NCI-H82 treated with DMSO at 0.1 percent for 48 hours (cell line): ENCODE measurements around the gene CRYGA.
"Not testable (repeated sequence)": the region's sequence is repeated elsewhere in the genome, so short reads cannot be mapped to it uniquely, and the experiment has no call there.

ENCODE experiments used
- DNase-seq: peaks from one replicate; lab custom pipeline; 2025; ENCODE audit not compliant: unreplicated experiment; lab: John Stamatoyannopoulos, UW

Gene CRYGA

DNA sequence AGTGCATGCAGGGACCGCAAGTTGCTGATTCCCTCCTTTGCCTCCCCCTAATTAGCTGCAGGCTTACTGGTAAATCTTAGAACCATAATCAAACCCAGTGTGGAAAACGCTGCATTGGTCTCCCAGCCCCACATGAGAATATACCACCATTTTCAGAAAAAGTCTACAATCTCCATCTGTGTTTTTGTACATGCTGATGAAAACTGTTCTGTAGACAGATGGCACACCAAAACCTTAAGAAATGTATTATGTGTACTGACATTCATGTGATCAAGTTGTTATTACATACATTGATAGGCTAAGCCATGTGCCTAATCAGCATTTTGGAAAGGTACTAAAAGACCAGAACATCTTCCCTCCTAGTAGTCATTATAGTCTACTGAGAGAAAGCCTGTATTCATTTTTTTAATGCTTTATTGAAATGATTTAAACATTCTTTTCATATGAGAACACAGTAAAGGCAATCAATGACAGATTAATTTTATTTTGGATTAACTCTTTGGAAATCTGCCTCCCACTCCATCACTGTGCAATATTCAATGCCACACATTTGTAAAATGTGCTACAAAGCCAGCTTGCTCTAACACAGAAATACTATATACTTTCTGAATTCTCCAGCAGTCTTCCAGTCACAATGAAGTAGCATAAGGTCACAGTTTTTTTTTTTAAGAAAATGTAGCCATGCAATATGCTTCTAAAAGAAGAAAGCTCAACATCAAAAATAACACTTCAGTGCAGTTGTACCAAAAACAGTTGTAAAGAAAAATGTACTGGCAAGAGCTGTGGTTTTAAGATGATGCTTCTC lies 1.8 kb upstream of the CRYGA start:
- no peak for DNase-seq

DNA sequence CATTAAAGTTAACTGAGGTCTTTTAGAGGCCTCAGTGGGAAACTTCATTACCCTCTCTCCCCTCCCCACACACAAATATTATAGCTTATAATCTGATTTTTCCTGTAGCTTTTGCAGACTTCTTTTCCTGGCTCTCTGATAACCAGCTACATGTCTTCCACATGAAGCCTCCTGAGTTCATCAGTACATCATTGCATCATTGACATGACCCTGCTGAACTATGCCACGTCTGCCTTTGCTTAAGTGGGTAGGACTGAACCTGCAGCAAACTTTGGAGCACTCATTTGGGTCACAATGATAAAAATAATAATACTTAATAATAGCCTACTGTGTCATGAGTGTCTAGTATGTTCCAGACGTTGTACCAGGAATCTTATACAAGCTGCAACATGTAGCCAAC lies 7.0 kb downstream of the CRYGA start:
- DNase-seq = no peak

DNA sequence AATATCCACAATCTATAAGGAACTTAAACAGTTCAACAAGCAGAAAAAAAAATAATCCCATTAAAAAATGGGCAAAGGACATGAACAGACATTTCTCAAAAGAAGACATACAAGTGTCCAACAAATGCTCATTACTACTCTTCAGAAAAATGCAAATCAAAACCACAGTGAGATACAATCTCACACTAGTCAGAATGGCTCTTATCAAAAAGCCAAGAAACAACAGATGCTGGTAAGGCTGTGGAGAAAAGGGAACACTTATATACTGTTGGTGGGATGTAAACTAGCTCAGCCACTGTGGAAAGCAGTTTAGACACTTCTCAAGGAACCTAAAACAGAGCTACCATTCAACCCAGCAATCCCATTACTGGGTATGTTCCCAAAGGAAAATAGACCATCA lies 10.2 kb downstream of the CRYGA start:
- DNase-seq = no peak

- DNase-seq = no peak
Observed at GRCh38 chr2:208150956-208151355, 12.4 kb downstream of the CRYGA start.

DNA sequence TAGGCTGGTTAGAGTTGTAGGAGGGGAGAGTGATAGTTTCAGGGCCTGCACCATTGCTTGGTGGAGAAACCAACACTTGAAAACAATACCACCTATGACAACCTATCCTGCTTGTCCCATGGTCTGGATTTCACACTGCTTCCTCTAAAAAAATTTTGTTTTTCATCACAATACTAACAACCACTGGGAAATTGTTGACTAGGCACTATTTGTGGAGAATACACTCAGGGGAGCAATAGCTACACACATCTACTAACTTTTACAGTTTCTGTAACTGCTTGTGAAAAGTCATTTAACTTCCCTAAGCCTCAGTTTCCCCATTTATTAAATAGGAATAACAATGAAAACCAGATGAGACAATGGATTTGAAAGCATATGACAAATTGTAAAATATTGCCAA lies 13.3 kb downstream of the CRYGA start:
- no peak for DNase-seq

DNA sequence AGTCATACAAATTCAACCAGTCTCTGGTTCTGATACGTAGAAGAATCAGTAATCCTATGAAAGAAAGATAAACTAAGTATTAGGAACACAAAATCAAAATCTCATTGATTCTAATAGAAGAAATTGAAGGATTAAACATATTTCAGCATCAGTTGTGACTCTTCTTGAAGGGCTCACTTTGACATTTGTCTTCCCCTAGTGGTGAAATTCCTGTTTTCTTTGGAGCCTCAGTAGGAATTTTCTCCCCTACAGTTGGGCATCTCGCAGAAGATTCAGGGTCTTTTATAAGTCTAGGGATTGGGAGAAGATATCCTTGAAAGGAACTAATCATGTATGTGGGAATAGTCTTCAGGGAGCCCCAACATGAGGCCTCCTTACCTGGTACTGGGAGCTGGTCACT lies 14.6 kb downstream of the CRYGA start:
- DNase-seq = no peak

GRCh38 chr2:208147759-208148158 lies 15.6 kb downstream of the CRYGA start:
- no peak for DNase-seq

- DNase-seq = no peak
Observed at GRCh38 chr2:208147008-208147407, 16.4 kb downstream of the CRYGA start.

GRCh38 chr2:208146006-208146405 lies 17.4 kb downstream of the CRYGA start, which contains the start of gene CRYGB:
Gene CRYGB, minus strand, starts transcription at chr2:208146158. Its CDS starts 38 bp downstream, at chr2:208146120.
- no peak for DNase-seq

DNA sequence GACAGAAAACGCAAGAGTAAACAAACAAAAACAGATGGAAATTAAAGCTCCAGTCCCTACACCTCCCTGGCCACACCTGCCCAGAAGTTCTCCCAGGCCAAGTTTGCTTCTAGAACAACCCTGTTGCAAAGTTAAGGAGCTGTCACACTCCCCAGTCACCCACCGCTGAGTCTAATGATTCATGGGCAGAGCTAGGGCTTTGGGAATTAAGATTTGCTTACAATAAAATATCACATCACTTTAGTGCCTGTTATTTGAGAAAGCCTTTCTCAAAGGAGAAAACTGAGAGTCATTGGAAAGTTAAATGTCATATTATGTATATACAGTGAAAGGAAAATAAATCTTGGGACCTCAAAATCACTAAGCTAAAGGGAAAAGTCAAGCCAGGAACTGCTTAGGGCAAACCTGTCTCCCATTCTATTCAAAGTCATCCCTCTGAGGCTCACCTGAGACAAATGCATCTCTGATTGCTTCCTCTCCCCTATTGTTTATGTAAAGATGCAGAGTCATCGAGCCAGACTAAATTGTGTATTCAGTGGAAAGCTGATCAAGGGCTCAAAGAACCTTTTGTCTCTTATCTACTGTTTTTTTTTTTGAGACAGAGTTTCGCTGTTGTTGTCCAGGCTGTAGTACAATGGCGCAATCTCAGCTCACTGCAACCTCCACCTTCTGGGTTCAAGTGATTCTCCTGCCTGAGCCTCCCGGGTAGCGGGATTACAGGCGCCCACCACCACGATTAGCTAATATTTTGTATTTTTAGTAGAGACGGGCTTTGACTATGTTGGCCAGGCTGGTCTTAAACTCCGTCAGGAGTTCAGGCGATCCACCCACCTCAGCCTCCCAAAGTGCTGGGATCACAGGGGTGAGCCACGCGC lies 20.2 kb downstream of the CRYGA start:
- no peak for DNase-seq

DNA sequence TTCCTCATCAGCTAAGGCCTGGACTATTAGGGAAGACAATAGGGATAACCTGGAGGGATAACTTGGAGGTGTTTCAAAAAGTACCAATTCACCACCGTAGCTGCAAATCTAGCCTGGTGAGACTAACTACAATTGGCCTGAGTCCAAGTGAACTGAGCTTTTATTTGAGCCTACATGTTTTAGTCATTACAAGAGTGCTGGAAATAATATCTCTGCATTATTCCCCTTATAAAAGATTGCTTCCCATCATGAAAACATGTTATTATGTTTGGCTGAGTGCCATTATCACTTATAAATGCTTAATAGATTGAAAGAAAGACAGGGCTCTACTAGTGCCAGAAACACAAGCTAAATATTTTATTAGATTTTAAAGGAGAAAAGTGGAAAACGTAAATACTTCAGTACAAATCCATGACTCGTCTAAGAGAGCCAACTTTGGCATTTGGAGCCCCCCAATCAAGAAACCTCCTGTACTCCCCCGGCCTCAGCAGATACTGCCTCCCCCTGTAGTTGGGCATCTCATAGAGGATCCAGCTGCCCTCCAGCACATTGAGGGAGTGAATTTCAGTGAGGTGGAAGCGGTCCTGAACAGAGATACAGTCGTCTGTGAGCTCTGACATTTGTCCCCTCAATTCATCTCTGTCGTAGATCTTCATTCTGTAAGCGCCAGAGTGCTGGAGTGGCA lies 21.0 kb downstream of the CRYGA start:
- no peak for DNase-seq

- DNase-seq = no peak
Observed at GRCh38 chr2:208139447-208139846, 23.9 kb downstream of the CRYGA start.

DNA sequence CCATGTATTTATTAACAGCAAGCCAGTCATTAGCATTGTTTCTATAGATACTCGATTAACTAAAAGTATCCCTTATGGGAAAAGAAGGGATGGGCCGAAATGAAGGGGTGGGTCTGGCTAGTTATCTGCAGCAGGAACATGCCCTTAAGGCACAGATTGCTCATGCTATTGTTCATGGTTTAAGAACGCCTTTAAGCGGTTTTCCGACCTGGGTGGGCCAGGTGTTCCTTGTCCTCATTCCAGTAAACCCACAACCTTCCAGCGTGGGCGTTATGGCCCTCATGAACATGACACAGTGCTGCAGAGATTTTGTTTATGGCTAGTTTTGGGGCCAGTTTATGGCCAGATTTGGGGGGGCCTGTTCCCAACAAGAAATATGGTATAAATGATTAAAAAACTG lies 25.1 kb downstream of the CRYGA start:
- DNase-seq = not testable (repeated sequence)

DNA sequence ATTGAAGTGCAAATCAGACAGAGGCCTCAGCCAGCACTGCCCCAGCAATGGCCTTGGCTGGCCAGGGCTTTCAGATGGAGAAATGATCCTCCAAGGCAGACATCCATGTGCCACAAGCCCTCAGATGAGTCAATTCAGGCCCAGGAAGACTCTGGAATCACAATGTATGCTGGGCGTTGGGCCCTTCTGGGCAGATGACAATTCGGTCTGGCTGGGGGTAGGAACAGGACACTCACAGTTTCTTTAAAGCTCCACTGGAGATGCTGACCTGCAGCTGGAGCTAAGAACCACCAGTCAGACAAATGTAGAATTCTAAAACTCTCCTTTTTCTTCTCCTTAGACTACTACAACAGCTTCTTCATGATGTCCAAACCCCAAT lies 26.7 kb downstream of the CRYGA start:
- DNase-seq = no peak

GRCh38 chr2:208135794-208136715 lies 27.3 kb downstream of the CRYGA start:
- DNase-seq = no peak

- DNase-seq = no peak
Observed at GRCh38 chr2:208134928-208135586, 28.3 kb downstream of the CRYGA start.

DNA sequence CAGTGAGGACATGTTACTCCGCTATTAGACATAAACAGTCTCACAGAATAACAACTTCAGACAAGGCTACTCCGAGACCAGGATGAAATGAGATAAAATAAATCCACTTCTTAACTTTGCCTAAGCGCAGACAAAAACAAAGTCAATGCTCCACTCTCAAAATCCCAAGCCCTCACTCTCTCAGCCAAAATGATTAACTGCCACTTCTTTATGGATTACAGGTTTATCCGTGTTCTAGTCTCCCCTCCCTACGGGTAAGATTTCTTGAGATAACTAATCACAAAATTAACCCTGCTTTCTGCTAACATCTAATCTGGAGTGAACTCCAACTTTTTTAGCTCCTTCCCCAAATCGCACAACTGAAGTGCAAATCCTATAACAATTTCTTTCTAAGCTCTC lies 32.7 kb downstream of the CRYGA start:
- DNase-seq = peak; percentile 90

DNA sequence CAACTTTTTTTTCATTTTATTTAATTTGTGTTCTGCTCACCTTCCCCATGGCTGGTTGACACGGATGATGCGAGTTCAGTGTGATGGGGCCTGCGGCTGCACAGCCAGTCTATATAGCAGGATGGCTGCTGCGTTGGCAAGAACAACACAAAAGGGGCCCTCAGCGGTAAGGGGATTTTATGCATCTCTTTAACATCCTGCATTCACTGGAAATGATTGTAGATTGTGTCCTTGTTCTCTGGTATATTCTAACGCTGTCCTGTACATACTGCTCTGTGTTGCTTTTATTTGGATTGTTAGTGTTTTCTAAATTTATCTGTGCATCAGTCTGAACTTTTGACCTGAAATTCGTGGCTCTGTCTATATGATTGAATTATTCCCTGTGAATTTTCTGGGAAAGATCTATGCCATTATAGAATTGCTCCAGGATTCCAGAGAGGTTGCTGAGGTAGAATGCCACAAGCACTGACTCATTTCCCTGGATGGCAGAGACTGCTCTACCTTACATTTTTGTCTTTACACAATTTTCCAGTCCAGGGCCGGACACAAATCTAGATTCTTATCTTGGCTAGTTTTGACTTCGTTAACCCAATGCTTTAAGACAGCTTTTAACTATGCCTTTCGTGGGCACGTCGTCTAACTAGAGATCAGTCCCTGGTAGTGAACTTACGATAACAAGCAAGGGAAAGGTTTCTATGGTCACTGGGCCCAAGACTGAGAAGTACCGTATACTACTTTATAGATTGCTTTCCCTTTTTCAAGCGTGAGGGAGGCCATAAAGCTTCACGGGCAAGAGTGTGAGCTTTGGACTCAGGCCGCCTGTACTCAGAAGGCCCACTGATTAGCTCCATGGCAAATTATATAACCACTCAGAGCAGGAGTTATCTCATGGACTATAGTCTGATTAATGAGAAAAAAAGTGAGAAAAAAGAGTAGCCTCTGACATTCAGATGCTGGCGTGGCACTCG lies 33.4 kb downstream of the CRYGA start, which contains the start of gene CRYGC:
Gene CRYGC (minus strand): TSS at position 85 of the 968 bp plus-strand sequence. CDS start 36 bp downstream, at position 49.
- DNase-seq = no peak

GRCh38 chr2:208128136-208128535 lies 35.3 kb downstream of the CRYGA start:
- DNase-seq = no peak
